Activated CD8-positive, alpha-beta T cell treated with anti-CD3 and anti-CD28 coated beads for 36 hours (primary cell): ENCODE measurements around the gene SBF2. TPM values are rescaled to one million over a fixed set of nuclear protein-coding genes. Genes with fewer than 3 reads are reported as not detected.

Source experiments
- ATAC-seq: fragments of 200-7000 bp; cut with Tn5 transposase; one replicate; pipeline ENCODE4 v1.10.0; 2021; ENCODE audit warnings: mild to moderate bottlenecking, moderate library complexity
- CTCF ChIA-PET: fragments of 350-600 bp; sonication (Branson Sonifier 250); formaldehyde crosslinking; loops from one replicate; lab custom pipeline; 2021; ENCODE audit warnings: antibody characterized with exemption; lab: Charles Lee
- POLR2A ChIA-PET: fragments of 350-600 bp; sonication (Branson Sonifier 250); formaldehyde crosslinking; loops from one replicate; lab custom pipeline; 2021; ENCODE audit warnings: antibody characterized with exemption; lab: Charles Lee
- DNase-seq: peaks from one replicate; pipeline ENCODE4 v3.0.0-alpha.2; 2020
- H3K27ac Mint-ChIP-seq: one replicate; pipeline ENCODE4 v1.8.0; 2021; ENCODE audit warnings: mild to moderate bottlenecking, mixed read lengths
- H3K27me3 Mint-ChIP-seq: one replicate; pipeline ENCODE4 v1.8.0; 2021; ENCODE audit warnings: mixed read lengths
- H3K36me3 Mint-ChIP-seq: one replicate; pipeline ENCODE4 v1.8.0; 2021; ENCODE audit warnings: low read depth, mixed read lengths
- H3K4me1 Mint-ChIP-seq: one replicate; pipeline ENCODE4 v1.8.0; 2021; ENCODE audit warnings: low read depth, mixed read lengths
- H3K4me3 Mint-ChIP-seq: one replicate; pipeline ENCODE4 v1.8.0; 2021; ENCODE audit warnings: mild to moderate bottlenecking, moderate library complexity, mixed read lengths
- H3K9me3 Mint-ChIP-seq: one replicate; pipeline ENCODE4 v1.8.0; 2021; ENCODE audit warnings: mixed read lengths
- intact Hi-C: fragments of 100-400 bp; cut with micrococcal nuclease; formaldehyde crosslinking; loops from one replicate; pipeline ENCODE4 v1.10.0; 2022
- total RNA-seq, 2 experiments: library from RNA; stranded (reverse); gene quantifications; one replicate each; pipeline ENCODE4 v1.2.3, GENCODE V29; 2021
- TF ChIP-seq, protein P1 (sequence below): fragments of 200-600 bp; IDR thresholded peaks from one replicate; pipeline ENCODE4 v1.8.0; 2022; ENCODE audit warnings: antibody characterized with exemption, mild to moderate bottlenecking

SBF2 gene
- total RNA-seq, 2 experiments from 2014 or later: 10.0 to 11.0 TPM

DNA sequence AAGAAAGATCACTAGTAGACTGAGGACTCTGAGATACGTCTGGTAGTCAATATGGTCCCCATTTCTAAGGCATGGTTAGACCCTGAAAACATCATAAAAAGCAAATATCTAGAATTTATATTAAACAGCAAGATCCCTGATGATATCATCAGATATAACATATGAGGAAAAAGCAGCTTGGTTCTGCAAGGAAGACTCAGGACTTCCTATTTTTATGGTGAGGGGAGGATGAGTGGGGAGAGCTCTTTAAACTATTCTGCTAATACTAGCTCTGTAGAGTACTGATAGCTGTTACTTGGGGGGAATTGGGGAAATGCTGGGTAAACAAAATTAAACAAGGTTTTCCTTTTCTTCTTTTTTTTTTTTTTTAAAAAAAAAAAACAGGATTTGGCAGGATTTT lies 394.3 kb downstream of the SBF2 start:
- H3K27me3 Mint-ChIP-seq: no peaks in the 10 kb centered on the region
- POLR2A ChIA-PET: interaction anchor here (1.0 kb wide), 1 partner anchor 15 kb away, joined by 4 read pairs; no protein-coding TSS in a partner anchor
- H3K27ac Mint-ChIP-seq: no peak overlapping the region
- no peak overlapping the region for H3K4me3 Mint-ChIP-seq
- intact Hi-C loops: no loop called here
- CTCF ChIA-PET: no interaction called here
- TF ChIP-seq, protein P1, sequence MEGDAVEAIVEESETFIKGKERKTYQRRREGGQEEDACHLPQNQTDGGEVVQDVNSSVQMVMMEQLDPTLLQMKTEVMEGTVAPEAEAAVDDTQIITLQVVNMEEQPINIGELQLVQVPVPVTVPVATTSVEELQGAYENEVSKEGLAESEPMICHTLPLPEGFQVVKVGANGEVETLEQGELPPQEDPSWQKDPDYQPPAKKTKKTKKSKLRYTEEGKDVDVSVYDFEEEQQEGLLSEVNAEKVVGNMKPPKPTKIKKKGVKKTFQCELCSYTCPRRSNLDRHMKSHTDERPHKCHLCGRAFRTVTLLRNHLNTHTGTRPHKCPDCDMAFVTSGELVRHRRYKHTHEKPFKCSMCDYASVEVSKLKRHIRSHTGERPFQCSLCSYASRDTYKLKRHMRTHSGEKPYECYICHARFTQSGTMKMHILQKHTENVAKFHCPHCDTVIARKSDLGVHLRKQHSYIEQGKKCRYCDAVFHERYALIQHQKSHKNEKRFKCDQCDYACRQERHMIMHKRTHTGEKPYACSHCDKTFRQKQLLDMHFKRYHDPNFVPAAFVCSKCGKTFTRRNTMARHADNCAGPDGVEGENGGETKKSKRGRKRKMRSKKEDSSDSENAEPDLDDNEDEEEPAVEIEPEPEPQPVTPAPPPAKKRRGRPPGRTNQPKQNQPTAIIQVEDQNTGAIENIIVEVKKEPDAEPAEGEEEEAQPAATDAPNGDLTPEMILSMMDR: no peak
- no peak for DNase-seq
- H3K9me3 Mint-ChIP-seq: peaks cover 4% of the 10 kb centered on the region
- H3K36me3 Mint-ChIP-seq: peaks cover 7% of the 10 kb centered on the region
- ATAC-seq: no peak
- H3K4me1 Mint-ChIP-seq: no peaks in the 10 kb centered on the region

- no peak overlapping the region for H3K4me3 Mint-ChIP-seq
- no peak for DNase-seq
- peaks cover 4% of the 10 kb centered on the region for H3K9me3 Mint-ChIP-seq
- H3K4me1 Mint-ChIP-seq: no peaks in the 10 kb centered on the region
- no peaks in the 10 kb centered on the region for H3K27me3 Mint-ChIP-seq
- H3K36me3 Mint-ChIP-seq: peaks cover 7% of the 10 kb centered on the region
- intact Hi-C loops: no loop called here
- ChIA-PET POLR2A (no interaction called here), CTCF (interaction anchor here (1.2 kb wide), 1 partner anchor 76 kb away, joined by 3 read pairs; no protein-coding TSS in a partner anchor)
- TF ChIP-seq, protein P1: no peak
- ATAC-seq: no peak
- H3K27ac Mint-ChIP-seq: no peak overlapping the region
Observed at GRCh38 chr11:9896902-9897301, 397.1 kb downstream of the SBF2 start.

- ChIA-PET CTCF (interaction anchor here (1.3 kb wide), 1 partner anchor 137 kb away, joined by 4 read pairs; no protein-coding TSS in a partner anchor), POLR2A (no interaction called here)
- H3K4me3 Mint-ChIP-seq: no peak overlapping the region
- H3K4me1 Mint-ChIP-seq: peaks cover 5% of the 10 kb centered on the region
- TF ChIP-seq, protein P1: no peak
- no peaks in the 10 kb centered on the region for H3K27me3 Mint-ChIP-seq
- ATAC-seq (no peak), DNase-seq (no peak)
- peaks cover 7% of the 10 kb centered on the region for H3K36me3 Mint-ChIP-seq
- H3K27ac Mint-ChIP-seq: no peak overlapping the region
- H3K9me3 Mint-ChIP-seq: peaks cover 4% of the 10 kb centered on the region
- intact Hi-C loops: no loop called here
Observed at GRCh38 chr11:9895006-9895405, 399.0 kb downstream of the SBF2 start.

- H3K27ac Mint-ChIP-seq: no peak overlapping the region
- peaks cover 6% of the 10 kb centered on the region for H3K4me1 Mint-ChIP-seq
- ChIA-PET POLR2A (no interaction called here), CTCF (interaction anchor here (1.2 to 1.5 kb wide), 2 partner anchors 11 to 31 kb away, joined by 3 to 4 read pairs; no protein-coding TSS in a partner anchor)
- H3K4me3 Mint-ChIP-seq: no peak overlapping the region
- H3K9me3 Mint-ChIP-seq: peaks cover 4% of the 10 kb centered on the region
- H3K27me3 Mint-ChIP-seq: no peaks in the 10 kb centered on the region
- H3K36me3 Mint-ChIP-seq: peaks cover 7% of the 10 kb centered on the region
- TF ChIP-seq, protein P1: no peak
- DNase-seq (no peak), ATAC-seq (no peak)
- intact Hi-C loops: no loop called here
Observed at GRCh38 chr11:9893474-9893873, 400.5 kb downstream of the SBF2 start.

- ChIA-PET CTCF (no interaction called here), POLR2A (no interaction called here)
- no peak for DNase-seq
- Mint-ChIP-seq H3K4me1 (peaks cover 6% of the 10 kb centered on the region), H3K36me3 (no peaks in the 10 kb centered on the region), H3K27me3 (no peaks in the 10 kb centered on the region), H3K27ac (no peak overlapping the region), H3K9me3 (no peaks in the 10 kb centered on the region), H3K4me3 (no peak overlapping the region)
- intact Hi-C loops: no loop called here
- no peak for ATAC-seq
- TF ChIP-seq, protein P1: no peak
Observed at GRCh38 chr11:9888938-9889337, 405.1 kb downstream of the SBF2 start.
